Stimulated activated CD4-positive, alpha-beta T cell treated with anti-CD3 and anti-CD28 coated beads, Interleukin-1b, Interleukin-23, amount 100 ng/mL, for 1 hour (primary cell): ENCODE measurements around the gene SERPIND1.
"Not testable (repeated sequence)": the region's sequence is repeated elsewhere in the genome, so short reads cannot be mapped to it uniquely, and the experiment has no call there.

Experiments
- DNase-seq, 2 donors: peaks; one replicate each; pipeline ENCODE4 v3.0.0-alpha.2; 2020; ENCODE audit warnings: low read depth in 2 of 2

The SERPIND1 gene

GRCh38 chr22:20814221-20814808 lies 40.4 kb downstream of the SERPIND1 start:
- no peak for DNase-seq

- DNase-seq = no peak
Measured at GRCh38 chr22:20815477-20816050, 41.7 kb downstream of the SERPIND1 start.

- no peak for DNase-seq
Measured at GRCh38 chr22:20816559-20816958, 42.6 kb downstream of the SERPIND1 start.

- DNase-seq = no peak
Measured at GRCh38 chr22:20818471-20818870, 44.6 kb downstream of the SERPIND1 start.

DNA sequence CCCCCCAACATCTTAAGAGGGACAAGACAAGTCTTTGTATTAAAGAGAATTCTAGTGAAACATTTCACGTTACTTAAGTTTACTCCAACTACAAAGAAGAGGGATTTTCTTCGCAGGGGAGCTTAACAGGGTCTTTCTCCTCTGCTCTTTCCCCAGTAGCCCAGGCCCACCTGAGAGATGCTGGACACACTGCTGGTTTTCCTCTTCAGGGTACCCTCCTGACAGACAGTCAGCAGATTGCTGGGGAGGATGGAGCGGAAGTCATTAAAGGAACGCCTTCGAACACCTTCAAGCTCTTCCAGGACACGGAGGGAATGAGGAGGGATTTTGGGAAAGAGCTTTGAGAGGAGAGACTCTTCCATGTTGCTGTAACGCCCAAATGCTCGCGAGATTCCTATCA lies 45.6 kb downstream of the SERPIND1 start:
- no peak for DNase-seq

DNA sequence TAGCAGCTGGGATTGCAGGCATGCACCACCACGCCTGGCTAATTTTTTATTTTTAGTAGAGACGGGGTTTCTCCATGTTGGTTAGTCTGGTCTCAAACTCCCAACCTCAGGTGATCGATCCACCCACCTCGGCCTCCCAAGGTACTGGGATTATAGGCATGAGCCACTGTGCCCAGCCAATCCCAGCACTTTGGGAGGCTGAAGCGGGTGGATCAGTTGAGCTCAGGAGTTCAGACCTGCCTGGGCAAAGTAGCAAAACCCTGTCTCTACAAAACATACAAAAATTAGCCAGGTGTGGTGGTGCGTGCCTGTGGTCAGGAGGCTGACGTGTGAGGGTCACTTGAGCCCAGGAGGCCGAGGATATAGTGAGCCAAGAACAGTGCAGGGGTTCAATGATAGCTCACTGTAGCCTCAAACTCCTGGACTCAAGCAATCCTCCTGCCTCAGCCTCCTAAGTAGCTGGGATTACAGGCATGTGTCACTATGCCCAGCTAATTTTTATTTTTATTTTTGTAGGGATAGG lies 47.9 kb downstream of the SERPIND1 start:
- not testable (repeated sequence) for DNase-seq

DNA sequence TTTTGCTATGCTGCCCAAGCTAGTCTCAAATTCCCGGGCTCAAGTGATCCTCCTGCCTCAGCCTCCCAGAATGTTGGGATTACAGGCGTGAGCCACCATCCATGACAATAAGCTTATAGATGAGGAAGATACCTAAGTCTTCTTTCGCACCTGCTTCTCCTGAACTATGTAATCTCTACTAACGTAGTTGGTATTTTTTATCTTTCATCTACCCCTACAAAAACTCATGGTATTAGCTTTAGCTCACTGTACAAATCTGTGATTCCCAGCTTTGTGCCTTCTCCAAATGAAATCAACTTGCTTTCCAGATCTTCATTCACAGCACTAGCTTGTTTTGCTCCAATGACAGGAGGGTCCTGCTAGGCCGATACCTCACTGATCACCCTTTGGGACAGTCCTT lies 48.3 kb downstream of the SERPIND1 start:
- no peak for DNase-seq

GRCh38 chr22:20823264-20823663 lies 49.4 kb downstream of the SERPIND1 start:
- no peak for DNase-seq

DNA sequence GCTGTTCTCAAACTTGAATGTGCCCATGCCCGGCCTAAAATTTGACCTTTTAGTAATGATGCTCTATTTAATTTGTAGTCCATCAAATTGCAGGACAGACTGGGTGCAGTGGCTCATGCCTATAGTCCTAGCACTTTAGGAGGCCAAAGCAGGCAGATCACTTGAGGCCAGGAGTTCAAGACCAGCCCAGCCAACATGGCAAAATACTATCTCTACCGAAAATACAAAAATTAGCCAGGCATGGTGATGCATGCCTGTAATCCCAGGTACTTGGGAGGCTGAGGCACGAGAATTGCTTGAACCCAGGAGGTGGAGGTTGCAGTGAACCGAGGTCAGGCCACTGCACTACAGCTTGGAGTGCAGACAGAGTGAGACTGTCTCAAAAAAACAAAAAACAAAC lies 51.3 kb downstream of the SERPIND1 start:
- DNase-seq = not testable (repeated sequence)

DNA sequence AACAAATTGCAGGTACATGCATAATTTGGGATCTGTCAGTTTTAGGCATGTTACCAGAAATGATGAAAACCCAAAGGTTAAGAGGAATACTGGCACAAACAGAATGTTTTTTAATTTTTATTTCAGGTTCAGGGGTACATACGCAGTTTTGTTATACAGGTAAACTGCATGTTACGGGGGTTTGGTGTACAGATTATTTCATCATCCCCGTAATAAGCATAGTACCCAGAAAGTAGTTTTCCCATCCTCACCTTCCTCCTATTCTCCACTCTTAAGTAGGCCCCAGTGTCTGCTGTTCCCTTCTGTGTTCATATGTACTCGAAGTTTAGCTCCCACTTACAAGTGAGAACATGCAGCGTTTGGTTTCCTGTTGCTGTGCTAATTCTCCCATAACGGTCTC lies 51.7 kb downstream of the SERPIND1 start:
- DNase-seq = no peak

DNA sequence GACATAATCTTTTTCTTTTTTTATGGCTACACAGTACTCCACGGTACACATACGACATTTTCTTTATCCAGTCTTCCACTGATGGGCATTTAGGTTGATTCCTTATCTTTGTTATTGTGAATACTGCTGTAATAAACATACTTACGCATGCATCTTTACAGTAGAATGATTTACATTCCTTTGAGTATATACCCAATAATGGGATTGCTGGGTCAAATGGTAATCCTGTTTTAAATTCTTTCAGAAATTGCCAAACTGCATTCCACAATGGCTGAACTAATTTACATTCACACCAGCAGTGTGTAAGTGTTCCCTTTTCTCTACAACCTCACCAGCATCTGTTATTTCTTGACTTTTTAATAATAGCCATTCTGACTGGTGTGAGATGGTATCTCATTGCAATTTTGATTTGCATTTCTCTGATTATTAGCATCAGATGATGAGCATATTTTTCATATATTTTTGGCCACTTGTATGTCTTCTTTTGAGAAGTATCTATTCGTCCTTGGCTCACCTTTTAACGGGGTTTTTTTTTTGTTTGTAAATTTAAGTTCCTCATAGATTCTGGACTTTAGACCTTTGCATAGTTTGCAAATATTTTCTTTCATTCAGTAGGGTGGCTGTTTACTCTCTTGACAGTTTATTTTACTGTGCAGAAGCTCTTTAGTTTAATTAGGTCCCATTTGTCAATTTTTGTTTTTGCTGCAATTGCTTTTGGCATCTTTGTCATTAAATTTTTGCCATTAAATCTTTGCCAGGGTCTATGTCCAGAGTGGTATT lies 52.6 kb downstream of the SERPIND1 start:
- not testable (repeated sequence) for DNase-seq

- DNase-seq = no peak
Measured at GRCh38 chr22:20829491-20830134, 55.7 kb downstream of the SERPIND1 start.

DNA sequence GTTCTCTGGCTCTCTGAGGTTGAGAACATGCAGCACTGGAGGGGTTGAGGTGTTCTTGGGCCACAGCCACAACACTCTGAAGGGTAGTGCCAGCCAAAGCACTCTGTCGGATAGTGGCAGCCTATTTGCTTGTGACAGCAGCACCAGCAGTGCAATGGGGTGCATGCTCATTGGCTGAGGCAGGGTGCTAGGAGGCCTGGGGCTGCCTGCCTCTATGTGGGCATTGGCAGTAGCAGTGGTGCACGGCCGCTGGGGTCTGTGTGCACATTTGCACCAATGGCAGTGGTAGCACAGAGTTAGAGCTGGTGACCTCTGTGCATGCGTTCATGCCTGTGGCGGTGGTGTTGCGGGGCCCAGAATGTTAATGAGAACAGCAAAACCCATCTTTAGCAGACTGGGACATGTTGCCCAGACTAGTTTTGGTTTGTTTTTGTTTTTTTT lies 59.3 kb downstream of the SERPIND1 start:
- no peak for DNase-seq

GRCh38 chr22:20834206-20834605 lies 60.3 kb downstream of the SERPIND1 start:
- DNase-seq = no peak

- no peak for DNase-seq
Measured at GRCh38 chr22:20834725-20835124, 60.8 kb downstream of the SERPIND1 start.
